MM.1S (cell line): ENCODE results near the gene RAB24.

Experiments used
- DNase-seq: peaks from one replicate; pipeline ENCODE4 v3.0.0-alpha.2; 2015
- H2AFZ ChIP-seq: fragments of 300-600 bp; sonication (generic); 2 replicates; pipeline ENCODE4 v1.6.0; 2016; ENCODE audit warnings: antibody characterized with exemption, low read length
- H3F3A ChIP-seq: fragments of 300-600 bp; sonication (generic); 2 replicates; pipeline ENCODE4 v1.6.1; 2016; ENCODE audit warnings: mild to moderate bottlenecking, antibody characterized with exemption, low read length, moderate library complexity, mixed read lengths; ENCODE audit not compliant: insufficient read depth
- H3K27ac ChIP-seq: fragments of 300-600 bp; sonication (generic); 2 replicates; pipeline ENCODE4 v1.5.1; 2016; ENCODE audit warnings: mild to moderate bottlenecking, low read length
- H3K27me3 ChIP-seq: fragments of 300-600 bp; sonication (generic); replicated peaks from 2 replicates; pipeline ENCODE4 v1.6.0; 2016; ENCODE audit warnings: low read length; ENCODE audit not compliant: insufficient read depth
- H3K36me3 ChIP-seq: fragments of 300-600 bp; sonication (generic); replicated peaks from 2 replicates; pipeline ENCODE4 v1.6.1; 2016; ENCODE audit warnings: mild to moderate bottlenecking, low read length, mixed read lengths; ENCODE audit not compliant: insufficient read depth
- H3K4me1 ChIP-seq: fragments of 300-600 bp; sonication (generic); 2 replicates; pipeline ENCODE4 v1.6.1; 2016; ENCODE audit warnings: low read length, mixed read lengths
- H3K4me2 ChIP-seq: fragments of 300-600 bp; sonication (generic); 2 replicates; pipeline ENCODE4 v1.6.0; 2016; ENCODE audit warnings: low read depth, low read length
- H3K4me3 ChIP-seq: fragments of 300-600 bp; sonication (generic); 2 replicates; pipeline ENCODE4 v1.5.1; 2016; ENCODE audit warnings: low read length, mixed read lengths
- H3K79me2 ChIP-seq: fragments of 300-600 bp; sonication (generic); 2 replicates; pipeline ENCODE4 v1.6.1; 2016; ENCODE audit warnings: mixed run types, low read length, mixed read lengths
- H3K9ac ChIP-seq: fragments of 300-600 bp; sonication (generic); 2 replicates; pipeline ENCODE4 v1.6.1; 2016; ENCODE audit warnings: low read length, mixed read lengths
- H3K9me2 ChIP-seq: fragments of 300-600 bp; sonication (generic); replicated peaks from 2 replicates; pipeline ENCODE4 v1.6.1; 2016; ENCODE audit warnings: mild to moderate bottlenecking, low read length, mixed read lengths; ENCODE audit not compliant: insufficient read depth
- H3K9me3 ChIP-seq: fragments of 300-600 bp; sonication (generic); replicated peaks from 2 replicates; pipeline ENCODE4 v1.6.1; 2016; ENCODE audit warnings: mild to moderate bottlenecking, low read length, mixed read lengths; ENCODE audit not compliant: insufficient read depth
- H4K20me1 ChIP-seq: fragments of 300-600 bp; sonication (generic); 2 replicates; pipeline ENCODE4 v1.6.1; 2016; ENCODE audit warnings: mild to moderate bottlenecking, low read length, moderate library complexity, mixed read lengths; ENCODE audit not compliant: insufficient read depth
- CTCF ChIP-seq: fragments of 300-600 bp; sonication (generic); IDR thresholded peaks from 2 replicates; pipeline ENCODE4 v1.5.1; 2016; ENCODE audit warnings: antibody characterized with exemption, low read length, mixed read lengths
- EZH2 ChIP-seq: fragments of 300-600 bp; sonication (generic); optimal IDR thresholded peaks from 2 replicates; pipeline ENCODE3; 2017; ENCODE audit warnings: low read depth, mild to moderate bottlenecking, antibody characterized with exemption, low read length, mixed read lengths
- EZH2phosphoT487 ChIP-seq: fragments of 300-600 bp; sonication (generic); IDR thresholded peaks from 2 replicates; pipeline ENCODE4 v1.6.1; 2018; ENCODE audit warnings: antibody characterized with exemption, low read length

Gene RAB24

GRCh38 chr5:177329883-177330282 is 26.4 kb upstream of the RAB24 start:
- Histone ChIP-seq H3K9ac (no peak overlapping the region), H3F3A (no peaks in the 10 kb centered on the region), H4K20me1 (no peaks in the 10 kb centered on the region), H3K4me3 (no peak overlapping the region), H3K36me3 (0 out of 2 replicates have a peak, but pooled peaks cover 5% of the 10 kb centered on the region), H3K27ac (no peak overlapping the region), H3K4me2 (no peak overlapping the region), H3K4me1 (no peaks in the 10 kb centered on the region), H3K79me2 (0 out of 2 replicates have a peak, but pooled peaks cover 2% of the 10 kb centered on the region), H3K9me2 (no peaks in the 10 kb centered on the region), H3K27me3 (no peaks in the 10 kb centered on the region), H2AFZ (no peak overlapping the region), H3K9me3 (no peaks in the 10 kb centered on the region)
- DNase-seq = no peak
- TF ChIP-seq EZH2 (no peak), EZH2phosphoT487 (no peak), CTCF (no peak)

- Histone ChIP-seq H3K9ac (no peak overlapping the region), H2AFZ (no peak overlapping the region), H3K4me1 (no peaks in the 10 kb centered on the region), H3K4me2 (no peak overlapping the region), H4K20me1 (no peaks in the 10 kb centered on the region), H3K4me3 (no peak overlapping the region), H3K79me2 (no peaks in the 10 kb centered on the region), H3K9me2 (no peaks in the 10 kb centered on the region), H3F3A (no peaks in the 10 kb centered on the region), H3K27ac (no peak overlapping the region), H3K9me3 (no peaks in the 10 kb centered on the region), H3K36me3 (0 out of 2 replicates have a peak, but pooled peaks cover 1% of the 10 kb centered on the region), H3K27me3 (no peaks in the 10 kb centered on the region)
- TF ChIP-seq EZH2 (no peak), CTCF (no peak), EZH2phosphoT487 (no peak)
- DNase-seq = no peak
Measured at GRCh38 chr5:177328545-177329231, 25.2 kb upstream of the RAB24 start.

- Histone ChIP-seq H3F3A (no peaks in the 10 kb centered on the region), H3K4me2 (no peak overlapping the region), H3K79me2 (no peaks in the 10 kb centered on the region), H3K4me1 (no peaks in the 10 kb centered on the region), H3K4me3 (no peak overlapping the region), H2AFZ (no peak overlapping the region), H4K20me1 (no peaks in the 10 kb centered on the region), H3K27me3 (no peaks in the 10 kb centered on the region), H3K27ac (no peak overlapping the region), H3K9me3 (no peaks in the 10 kb centered on the region), H3K9ac (no peak overlapping the region), H3K9me2 (no peaks in the 10 kb centered on the region), H3K36me3 (no peaks in the 10 kb centered on the region)
- no peak for DNase-seq
- TF ChIP-seq CTCF (no peak), EZH2 (no peak), EZH2phosphoT487 (no peak)
Measured at GRCh38 chr5:177327539-177328522, 24.3 kb upstream of the RAB24 start.
